ENCODE measurements around the gene TPRX1.
"Not testable (repeated sequence)": the region's sequence is repeated elsewhere in the genome, so short reads cannot be mapped to it uniquely, and the experiment has no call there.

TPRX1 gene, protein sequence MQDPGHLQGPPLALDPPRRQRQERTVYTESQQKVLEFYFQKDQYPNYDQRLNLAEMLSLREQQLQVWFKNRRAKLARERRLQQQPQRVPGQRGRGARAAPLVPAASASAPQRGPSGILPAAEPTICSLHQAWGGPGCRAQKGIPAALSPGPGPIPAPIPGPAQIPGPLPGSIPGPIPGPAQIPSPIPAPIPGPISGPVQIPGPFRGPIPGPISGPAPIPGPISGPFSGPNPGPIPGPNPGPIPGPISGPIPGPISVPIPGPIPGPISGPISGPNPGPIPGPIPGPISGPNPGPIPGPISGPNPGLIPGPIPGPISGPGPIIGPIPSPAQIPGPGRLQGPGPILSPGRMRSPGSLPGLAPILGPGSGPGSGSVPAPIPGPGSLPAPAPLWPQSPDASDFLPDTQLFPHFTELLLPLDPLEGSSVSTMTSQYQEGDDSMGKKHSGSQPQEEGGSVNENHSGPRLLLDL

DNA sequence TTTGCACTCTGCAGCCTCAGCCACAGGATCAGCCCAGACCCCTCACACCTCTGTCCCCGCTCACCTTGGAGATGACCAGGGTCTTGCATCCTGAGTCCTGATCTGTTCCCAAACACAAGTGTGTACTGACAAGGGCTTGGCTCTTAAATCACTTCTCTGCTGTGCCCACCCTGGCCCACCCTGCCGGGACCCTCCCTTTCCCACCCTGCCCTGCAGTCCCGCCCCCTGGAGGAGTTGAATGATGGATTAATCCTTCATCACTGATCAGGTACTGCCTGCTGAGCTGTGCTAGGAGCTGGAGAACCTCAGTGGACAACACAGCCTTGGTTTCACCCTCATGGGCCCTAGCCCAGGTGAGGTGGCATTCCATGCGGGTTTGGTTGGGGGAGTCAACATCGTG, at the start of gene TPRX1:
TSS of gene TPRX1 (minus strand) at position 101 of the 400 bp plus-strand sequence. CDS start at position 89, 12 bp downstream.
- DNase-seq (ENCODE audit: low read depth in 3 of 3, low spot score in 1 of 3), result not testable (repeated sequence)

DNA sequence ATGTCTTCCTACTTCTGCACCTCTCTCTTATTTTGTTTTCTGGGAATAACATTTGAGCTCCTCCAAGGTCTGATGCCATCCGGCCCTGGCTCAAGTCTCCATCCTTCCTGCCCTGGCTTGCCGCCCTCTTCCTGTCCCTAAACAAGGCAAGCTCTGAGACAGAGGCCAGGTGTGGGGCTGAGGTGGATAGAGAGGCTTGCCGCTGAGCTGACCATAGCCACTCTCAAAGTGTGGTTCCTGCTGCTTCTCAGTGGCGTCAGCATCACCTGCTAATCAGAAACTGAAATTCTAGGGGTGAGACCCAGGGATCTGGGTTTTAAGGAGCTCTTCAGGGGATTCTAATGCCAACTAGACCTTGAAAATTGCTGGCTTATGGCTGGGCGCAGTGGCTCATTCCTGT, 48.7 kb upstream of the TPRX1 start:
- no peak for DNase-seq (ENCODE audit: low read depth in 3 of 3, low spot score in 1 of 3)

DNA sequence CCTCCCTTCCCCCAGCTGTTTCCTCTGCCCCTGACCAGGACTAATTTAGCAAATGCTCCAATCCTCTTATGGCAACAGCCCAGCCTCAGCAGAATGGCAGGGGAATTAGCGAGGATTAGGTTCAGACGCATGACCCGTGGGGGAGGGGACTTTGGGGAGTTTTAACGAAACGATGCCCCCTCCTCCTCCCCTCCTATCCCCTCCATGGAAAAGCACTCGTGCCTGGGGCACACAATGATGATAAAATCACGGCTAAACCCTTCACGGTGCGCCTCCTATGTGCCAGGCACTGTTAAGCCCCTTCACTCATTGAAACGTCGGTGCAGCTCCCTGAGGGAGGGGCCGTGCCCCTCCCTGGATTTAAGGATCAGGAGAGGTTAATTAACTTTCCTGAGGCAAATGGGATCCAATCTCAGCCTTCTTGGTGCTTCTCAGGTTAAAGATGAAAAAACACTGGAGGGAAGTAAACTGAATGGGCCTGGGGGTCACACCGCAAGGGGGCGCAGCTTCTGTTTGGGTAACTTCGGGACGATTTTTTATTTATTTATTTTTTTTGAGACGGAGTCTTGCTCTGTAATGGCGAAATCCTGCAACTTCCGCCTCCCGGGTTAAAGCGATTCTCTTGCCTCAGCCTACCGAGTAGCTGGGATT, 44.6 kb upstream of the TPRX1 start:
- DNase-seq (ENCODE audit: low read depth in 3 of 3, low spot score in 1 of 3), result peak in 1 of 3 donors; percentile 21

DNA sequence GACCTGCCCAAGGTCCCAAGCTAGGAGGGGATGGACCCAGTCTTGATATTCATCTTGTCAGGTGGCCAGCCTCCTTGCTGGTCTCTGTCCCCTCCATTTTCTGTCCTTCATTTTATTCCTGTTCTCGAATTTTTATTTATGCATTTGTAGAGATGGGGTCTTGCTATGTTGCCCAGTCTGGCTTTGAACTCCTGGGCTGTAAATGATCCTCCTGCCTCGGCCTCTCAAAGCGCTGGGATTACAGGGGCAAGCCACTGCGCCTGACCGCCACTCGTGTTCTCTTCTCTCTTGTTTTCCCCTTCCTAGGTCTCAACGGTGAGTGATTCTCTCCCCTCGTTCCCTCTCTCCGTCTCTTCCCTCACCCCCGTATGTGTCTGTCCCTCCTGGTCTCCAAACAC, 44.1 kb upstream of the TPRX1 start:
- no peak for DNase-seq (ENCODE audit: low read depth in 3 of 3, low spot score in 1 of 3)

DNA sequence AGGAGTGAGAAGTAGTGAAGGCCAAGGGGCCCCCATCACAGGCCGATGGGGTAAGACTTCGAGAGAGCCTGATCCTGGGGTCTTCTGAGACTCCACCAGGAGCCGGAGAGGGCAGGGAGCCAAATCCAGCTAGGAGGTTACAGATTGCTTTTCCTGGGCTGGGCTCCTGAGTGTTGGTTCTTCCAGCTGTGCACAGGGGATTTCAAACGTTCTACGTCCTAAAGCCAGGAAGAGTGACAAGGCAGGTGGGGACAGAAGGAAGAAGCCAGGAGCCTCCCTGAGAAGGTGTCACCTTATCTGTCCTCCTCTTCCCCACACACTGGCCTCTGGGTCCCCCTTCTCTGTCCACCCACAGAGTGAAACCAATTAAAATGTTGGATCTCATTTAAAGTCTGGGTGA, 38.6 kb upstream of the TPRX1 start:
- DNase-seq (ENCODE audit: low read depth in 3 of 3, low spot score in 1 of 3), result no peak

DNA sequence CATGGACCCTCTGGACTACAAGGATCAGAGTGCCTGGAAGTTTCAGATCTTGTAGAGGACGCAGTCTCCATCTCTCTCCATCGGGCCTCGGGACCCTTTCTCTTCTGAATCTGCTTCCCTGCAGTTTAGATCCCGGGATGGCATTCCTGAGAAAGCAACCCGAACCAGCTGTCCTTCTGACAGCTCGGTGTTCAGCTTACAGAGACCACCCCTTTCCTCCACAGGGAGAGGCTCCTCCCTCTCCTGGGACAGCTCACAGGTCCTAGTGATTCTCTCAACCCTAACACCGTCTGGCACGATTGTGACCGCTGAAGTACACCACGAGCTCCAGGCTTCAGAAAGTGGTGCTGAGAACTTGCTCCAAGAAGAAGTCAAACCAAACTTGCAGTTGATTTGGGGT, 35.6 kb upstream of the TPRX1 start:
- DNase-seq (ENCODE audit: low read depth in 3 of 3, low spot score in 1 of 3), result no peak

DNA sequence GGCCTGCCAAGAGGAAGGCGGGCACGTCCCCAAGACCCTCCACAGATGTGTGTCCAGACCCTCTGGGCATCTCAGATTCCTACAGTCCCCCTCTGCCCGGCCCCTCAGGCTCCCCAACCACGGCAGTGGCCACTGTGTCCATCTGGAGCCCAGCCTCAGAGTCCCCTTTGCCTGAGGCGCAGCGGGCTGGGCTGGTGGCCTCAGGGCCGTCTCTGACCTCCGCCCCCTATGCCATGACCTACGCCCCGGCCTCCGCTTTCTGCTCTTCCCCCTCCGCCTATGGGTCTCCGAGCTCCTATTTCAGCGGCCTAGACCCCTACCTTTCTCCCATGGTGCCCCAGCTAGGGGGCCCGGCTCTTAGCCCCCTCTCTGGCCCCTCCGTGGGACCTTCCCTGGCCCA, 35.1 kb upstream of the TPRX1 start:
- DNase-seq (ENCODE audit: low read depth in 3 of 3, low spot score in 1 of 3), result no peak

DNA sequence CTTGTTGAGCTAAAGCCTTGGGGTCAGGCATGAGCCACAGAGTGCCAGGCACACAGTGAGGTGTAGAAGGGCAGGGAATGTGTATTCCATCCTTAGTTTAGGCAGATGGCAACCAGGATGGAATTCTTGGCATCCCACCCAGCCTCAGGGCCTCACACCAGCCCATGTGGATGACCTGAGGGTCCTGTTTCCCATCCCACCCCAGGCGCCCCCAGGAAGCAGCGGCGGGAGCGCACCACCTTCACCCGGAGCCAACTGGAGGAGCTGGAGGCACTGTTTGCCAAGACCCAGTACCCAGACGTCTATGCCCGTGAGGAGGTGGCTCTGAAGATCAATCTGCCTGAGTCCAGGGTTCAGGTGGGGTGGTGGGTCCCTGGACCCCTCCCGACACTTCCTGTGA, 31.7 kb upstream of the TPRX1 start:
- no peak for DNase-seq (ENCODE audit: low read depth in 3 of 3, low spot score in 1 of 3)

DNA sequence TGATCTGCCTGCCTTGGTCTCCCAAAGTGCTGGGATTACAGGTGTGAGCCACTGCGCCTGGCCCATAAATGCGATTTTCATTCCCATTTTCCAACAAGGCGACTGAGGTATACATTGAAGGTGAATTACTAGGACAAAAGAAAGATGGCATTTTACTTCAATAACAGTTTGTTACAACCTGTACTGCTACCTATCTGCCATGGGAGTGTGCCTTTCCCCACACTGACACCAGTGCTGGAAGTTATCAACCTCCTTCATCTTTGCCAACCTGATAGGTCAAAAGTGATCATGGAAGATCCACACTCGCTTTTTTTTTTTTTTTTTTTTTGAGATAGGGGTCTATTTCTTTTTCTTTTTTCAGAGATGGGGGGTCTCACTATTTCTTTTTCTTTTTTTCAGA, 28.4 kb upstream of the TPRX1 start:
- DNase-seq (ENCODE audit: low read depth in 3 of 3, low spot score in 1 of 3), result no peak

DNA sequence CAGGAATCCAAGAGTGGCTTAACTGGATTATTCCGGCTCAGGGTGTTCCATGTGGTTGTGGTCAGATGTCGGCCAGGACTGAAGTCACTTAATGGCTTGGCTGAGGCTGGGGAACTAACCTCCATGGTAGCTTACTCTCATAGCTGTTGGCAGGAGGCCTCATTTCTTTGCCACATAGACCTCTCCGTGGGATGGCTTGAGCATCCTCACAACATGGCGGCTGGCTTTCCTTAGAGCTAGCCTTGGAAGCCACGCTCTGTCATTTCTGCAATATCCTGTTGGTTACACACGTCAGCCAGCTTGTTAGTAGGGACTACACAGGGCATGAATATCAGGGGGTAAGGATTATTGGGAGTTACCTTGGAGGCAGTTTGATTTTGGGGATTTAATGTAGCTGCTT, 22.4 kb upstream of the TPRX1 start:
- no peak for DNase-seq (ENCODE audit: low read depth in 3 of 3, low spot score in 1 of 3)

DNA sequence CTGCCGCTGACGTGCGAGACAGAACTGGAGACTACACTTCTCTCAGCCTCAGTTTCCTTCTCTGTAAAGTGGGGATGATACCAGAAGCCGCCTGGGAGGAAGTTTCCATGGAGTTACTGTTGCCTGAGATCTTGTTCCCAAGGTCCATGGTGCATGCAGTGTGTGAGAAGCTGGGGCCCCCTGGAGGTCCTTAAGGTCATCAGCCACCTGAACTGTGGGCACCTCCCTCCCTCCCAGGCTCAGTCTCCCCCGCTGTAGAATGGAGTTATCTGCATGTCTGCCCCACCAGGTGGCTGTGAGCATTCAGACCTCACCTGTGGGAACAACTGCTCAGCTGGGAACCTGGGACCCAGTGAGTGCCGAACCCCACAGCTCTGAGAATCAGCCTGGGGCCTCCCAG, 20.0 kb upstream of the TPRX1 start:
- DNase-seq (ENCODE audit: low read depth in 3 of 3, low spot score in 1 of 3), result no peak

DNA sequence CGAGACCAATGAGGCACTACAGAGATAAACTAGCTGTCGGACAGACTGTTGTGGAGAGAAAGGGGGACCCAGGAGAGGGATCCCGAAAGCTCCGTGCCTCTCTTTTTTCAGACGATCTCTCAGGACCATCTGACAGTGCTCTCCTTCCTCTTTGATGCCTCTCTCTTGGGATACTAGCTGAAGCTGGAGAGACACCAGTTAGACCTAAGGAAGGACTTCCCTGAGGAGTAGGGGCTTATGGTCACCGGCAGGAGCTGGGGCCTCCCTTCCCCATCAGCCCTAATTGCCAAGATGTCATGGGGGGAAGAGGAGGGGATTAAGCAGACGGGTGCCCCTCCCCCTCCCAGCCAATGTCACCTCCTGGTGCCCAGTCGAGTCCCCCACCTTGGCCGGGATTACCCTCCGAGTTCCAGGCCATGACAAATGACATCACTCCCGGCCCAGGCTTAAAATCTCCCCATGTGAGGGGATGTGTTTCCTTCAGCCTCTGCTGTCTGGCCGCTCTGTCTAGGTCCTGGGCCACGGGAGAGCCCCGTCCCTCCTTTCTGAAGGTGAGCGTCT, 17.2 kb upstream of the TPRX1 start, which contains the start of gene CRX:
TSS of gene CRX (plus strand) at position 478 of the 561 bp plus-strand sequence. CDS start 12,507 bp downstream, outside the sequence.
- DNase-seq (ENCODE audit: low read depth in 3 of 3, low spot score in 1 of 3), result no peak

DNA sequence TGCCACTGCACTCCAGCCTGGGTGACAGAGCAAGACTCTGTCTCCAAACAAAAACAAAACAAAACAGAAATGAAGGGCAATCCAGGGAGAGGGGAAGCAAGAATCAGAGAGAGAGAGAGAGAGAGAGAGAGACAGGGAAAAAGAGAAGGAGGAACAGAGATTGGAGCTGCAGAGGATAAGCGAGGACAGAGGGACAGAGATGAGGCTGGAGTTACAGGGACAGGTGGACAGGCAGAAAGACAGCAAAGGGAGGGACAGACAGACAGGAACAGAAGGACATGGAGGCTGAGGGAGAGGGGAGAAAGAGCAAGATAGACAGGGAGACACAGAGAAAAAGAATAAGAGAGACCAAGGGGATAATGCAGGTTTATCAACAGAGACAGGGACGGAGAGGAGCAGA, 16.1 kb upstream of the TPRX1 start:
- no peak for DNase-seq (ENCODE audit: low read depth in 3 of 3, low spot score in 1 of 3)

DNA sequence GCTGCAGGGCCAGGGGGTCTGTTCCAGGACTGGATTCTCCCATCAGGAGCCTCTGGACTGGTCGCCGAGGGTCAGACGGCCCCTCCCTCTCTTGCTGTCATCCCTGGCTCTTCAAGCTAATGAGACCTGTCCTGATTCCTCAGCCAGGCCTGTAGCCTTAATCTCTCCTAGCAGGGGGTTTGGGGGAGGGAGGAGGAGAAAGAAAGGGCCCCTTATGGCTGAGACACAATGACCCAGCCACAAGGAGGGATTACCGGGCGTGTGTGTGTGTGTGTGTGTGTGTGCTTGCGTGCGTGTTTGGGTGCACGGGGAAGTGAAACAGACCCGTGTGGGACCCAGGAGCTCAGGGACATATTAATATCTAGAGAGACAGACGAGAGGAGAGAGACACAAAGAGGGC, 15.5 kb upstream of the TPRX1 start:
- DNase-seq (ENCODE audit: low read depth in 3 of 3, low spot score in 1 of 3), result no peak

DNA sequence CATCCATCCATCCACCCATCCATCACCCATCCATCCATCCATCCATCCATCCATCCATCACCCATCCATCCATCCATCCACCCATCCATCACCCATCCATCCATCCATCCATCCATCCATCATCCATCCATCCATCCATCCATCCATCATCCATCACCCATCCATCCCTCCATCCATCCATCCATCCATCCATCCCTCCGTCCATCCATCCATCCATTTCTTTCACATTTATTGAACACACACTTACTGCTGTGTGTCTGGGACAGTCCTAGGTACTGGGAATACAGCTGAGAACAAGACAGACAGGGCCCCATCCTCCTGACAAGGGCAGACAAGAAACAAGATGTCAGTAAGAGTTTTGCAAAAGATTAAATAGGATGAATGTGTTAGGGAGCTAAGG, 13.9 kb upstream of the TPRX1 start:
- not testable (repeated sequence) for DNase-seq (ENCODE audit: low read depth in 3 of 3, low spot score in 1 of 3)

DNA sequence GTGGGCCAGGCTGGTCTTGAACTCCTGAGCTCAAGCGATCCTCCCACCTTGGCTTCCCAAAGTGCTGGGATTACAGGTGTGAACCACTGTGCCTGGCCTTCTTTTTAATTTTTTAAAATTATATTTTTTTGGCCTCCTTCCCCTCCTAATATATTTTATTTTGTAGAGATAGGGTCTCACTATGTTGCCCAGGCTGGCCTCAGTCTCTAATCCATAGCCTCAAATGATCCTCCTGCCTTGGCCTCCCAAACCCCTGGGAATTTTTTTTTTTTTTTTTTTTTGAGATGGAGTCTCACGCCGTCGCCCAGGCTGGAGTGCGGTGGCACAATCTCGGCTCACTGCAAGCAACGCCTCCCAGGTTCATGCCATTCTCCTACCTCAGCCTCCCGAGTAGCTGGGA, 11.9 kb upstream of the TPRX1 start:
- not testable (repeated sequence) for DNase-seq (ENCODE audit: low read depth in 3 of 3, low spot score in 1 of 3)

DNA sequence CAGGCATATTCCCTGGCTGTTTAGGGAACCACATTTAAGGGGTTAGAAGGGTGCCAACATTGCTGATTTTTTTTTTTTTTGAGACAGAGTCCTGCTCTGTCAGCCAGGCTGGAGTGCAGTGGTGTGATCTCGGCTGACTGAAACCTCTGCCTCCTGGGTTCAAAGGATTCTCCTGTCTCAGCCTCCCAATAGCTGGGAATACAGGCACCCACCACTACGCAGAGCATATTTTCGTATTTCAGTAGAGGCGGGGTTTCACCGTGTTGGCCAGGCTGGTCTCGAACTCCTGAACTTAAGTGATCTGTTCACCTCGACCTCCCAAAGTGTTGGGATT, 9.6 kb upstream of the TPRX1 start:
- DNase-seq (ENCODE audit: low read depth in 3 of 3, low spot score in 1 of 3), result no peak

DNA sequence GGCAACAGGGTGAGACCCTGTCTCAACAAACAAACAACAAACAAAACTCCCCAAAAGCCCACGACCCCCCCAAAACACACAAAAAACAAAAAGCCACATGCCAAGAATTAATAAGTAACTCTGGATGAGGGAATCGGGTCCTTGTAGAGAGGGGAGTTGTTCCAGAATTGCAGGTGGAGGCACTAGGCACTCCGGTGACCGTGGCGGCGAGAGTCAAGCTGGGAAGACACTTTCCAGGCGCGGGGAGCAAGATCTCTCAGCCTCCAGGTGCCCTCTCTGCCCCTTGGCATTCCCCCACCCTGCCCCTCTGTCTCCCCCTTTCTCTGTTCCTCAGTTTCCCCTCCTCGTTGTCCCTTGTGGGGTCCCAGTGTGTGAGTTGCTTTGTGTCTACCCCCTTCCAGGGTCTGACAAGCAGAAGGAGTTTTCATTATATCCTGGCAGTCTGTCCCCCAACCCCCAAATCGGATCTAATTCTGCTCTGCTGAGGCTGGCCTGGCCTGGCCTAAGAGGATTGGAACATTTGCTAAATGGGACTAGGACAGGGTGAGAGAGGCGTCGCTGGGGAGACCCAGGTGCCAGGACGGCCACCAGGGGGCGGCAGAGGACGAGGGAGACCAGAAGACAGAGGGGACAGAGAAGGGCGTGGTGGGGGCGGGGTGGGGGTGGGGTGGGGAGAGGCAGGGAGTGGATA, 9.1 kb upstream of the TPRX1 start:
- peak; percentile 25 to 76 (median 48) for DNase-seq (ENCODE audit: low read depth in 3 of 3, low spot score in 1 of 3)

DNA sequence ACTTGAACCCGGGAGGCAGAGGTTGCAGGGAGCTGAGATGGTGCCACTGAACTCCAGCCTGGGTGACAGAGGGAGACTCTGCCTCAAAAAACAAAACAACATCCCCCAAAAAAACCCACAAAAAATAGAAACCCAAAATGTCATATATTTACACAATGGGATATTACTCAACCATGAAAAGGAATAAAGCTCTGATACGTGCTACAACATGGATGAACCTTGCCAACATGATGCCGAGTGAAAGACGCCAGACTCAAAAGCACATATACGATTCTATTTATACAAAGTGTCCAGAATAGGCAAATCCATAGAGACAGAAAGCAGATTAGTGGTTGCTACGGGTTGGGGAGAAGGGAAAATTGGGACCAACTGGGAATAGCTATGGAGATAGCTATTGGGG, 2.1 kb upstream of the TPRX1 start:
- no peak for DNase-seq (ENCODE audit: low read depth in 3 of 3, low spot score in 1 of 3)

DNA sequence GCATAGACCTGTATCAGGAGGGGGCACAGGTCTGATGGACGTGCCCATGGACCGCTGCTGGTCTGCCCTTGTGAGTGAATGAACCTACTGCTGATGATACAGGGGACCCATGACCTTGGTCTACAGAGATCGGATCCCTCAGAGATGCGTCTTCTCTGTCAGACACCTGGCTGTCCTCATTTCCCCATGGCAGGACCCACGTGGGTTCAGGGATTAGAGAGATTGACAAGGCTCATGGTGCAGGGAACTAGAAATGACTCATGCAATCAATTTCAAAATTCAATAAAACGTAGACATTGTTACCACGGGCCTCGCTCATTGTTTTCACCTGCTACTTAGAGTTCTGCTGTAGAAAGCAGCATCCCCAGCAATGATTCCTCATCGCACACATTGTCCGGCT, 962 bp upstream of the TPRX1 start:
- DNase-seq (ENCODE audit: low read depth in 3 of 3, low spot score in 1 of 3), result no peak

DNA sequence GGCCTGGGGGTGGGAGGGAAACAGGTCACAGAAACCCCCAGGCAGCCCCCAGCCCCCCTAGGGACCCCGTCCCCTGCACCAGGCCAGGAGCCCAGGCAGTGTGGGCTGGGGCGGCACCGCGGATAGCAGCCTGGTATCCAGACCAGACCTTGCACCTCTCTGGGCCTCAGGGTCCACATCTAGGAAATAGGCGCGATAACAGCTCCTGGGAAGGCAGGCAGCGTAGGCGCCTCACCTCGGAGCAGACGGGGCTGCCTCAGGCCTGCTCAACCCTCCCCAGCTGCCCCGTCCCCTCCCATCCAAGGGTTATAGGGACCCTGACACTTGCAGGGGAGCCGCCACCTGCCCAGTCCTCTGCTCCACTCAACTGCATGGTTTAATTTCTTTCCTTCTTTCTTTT, 680 bp downstream of the TPRX1 start:
- not testable (repeated sequence) for DNase-seq (ENCODE audit: low read depth in 3 of 3, low spot score in 1 of 3)

DNA sequence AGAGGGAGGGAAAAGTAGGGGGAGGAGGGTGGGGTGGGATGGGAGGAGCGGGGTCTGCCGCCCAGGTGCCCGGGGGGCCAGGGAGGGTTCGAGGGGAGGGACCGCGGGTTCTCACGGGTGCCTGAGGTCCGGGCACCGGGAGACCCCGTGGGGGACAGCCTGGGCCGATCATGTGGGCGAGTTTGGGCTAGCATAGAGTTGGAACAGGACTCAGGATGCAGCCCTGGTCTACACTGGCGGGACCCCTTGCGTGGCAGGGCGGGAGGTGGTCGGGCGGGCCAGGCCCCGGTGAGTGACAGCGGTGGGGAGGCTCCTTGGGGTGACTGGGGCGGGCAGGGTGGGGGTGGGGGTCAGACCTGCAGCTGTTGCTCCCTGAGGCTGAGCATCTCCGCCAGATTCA, 1.2 kb downstream of the TPRX1 start:
- DNase-seq (ENCODE audit: low read depth in 3 of 3, low spot score in 1 of 3), result not testable (repeated sequence)
